ENCODE measurements around the gene AKAP17A.

Gene AKAP17A

GRCh38 chrX:1581132-1581531 is 10.3 kb upstream of the AKAP17A start:
- peak in 1 of 56 donors; percentile 20 for DNase-seq

DNA sequence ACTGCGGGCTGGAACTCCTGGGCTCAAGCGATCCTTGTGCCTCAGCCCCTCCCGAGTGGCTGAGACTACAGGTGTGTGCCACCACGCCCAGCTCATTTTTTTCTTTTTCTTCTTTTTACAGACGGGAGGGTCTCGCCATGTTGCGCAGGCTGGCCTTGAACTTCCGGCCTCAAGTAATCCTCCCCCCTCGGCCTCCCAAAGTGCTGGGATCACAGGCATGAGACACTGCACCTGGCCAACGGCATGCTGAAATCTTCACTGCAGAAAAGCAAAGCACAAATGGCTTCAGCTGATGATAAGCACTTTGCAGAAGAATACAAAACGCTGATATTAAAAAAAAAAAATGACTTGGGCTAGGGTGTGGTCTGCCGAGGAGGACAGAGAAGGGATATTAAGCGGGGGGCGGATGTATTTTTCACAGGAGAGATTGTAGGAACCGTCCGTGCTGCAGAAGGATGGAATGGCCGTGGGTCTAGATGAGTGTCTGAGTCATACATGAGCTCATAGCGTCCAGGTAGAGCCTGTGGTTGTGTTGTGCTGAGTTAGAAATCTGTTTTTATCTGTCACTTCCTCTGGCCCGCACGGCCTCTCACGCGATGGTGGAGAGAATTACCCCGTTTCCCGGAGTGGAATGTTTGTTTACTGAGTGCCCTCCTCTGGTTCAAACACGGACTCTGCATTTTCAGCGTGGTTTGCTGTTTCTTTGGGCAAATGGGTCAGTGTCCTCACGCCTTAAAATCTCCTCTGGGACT is 8.5 kb upstream of the AKAP17A start:
- no peak for DNase-seq

DNA sequence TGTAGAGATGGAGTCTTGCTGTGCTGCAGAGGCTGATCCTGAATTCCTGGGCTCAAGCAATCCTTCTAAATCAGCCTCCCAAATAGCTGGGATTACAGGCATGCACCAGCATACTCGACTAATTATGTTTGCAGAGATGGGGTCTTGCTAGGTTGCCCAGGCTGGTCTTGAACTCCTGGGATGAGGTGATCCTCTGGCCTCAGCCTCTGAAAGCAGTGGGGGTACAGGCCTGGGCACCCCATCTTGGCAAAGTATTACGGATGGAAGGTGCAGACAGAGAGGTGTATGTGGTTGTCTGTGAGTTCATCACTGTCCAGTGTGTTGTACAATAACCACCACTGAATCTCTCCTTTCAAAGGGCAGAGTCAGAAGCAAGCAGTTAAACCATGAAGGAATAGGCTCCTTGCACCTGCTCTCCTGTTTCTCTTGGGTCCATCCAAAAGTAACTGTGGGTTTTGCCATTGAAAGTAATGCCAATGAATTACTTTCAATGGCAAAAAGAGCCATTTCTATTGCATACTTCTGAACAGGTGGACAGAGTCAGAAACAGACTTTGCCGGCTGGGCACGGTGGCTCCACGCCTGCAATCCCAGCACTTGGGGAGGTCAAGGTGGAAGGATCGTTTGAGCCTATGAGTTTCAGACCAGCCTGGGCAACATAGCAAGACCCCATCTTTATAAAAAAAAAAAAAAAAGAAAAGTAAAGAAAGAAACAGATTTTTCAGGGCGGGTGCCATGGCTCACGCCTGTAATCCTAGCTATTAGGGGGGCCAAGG is 7.0 kb upstream of the AKAP17A start:
- DNase-seq: no peak

- DNase-seq: no peak
Observed at GRCh38 chrX:1587161-1587560, 4.2 kb upstream of the AKAP17A start.

GRCh38 chrX:1589356-1590130 is 1.9 kb upstream of the AKAP17A start:
- no peak for DNase-seq

DNA sequence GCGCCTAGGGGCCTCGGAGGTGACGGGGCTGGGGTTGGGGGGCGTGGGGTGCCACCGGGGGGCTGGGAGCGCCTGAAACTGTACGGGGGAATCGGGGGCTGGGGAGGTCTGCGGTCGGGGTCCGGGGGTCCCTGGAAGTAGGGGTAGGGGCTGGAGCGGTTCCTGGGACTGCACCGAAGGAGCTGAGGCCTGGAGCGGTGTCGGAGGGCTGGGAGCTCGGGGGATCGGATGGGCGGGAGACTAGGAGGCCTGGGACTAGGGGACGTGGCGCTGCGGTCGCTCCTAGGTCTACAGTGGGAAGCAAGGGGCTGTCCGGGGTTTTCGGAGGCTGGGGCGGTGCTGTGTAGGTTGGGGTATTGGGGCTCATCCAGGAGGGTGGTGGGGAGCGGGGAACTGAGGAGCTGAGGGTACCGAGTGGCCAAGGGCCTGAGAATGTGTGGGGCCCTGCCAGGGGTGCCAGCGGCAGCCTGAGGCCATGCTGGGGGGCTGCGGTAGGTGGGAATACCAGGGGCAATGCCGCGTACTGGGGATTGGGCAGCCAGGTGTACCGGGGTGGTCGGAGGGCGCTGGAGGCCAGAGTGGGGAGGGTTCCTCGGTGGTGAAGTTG is 562 bp downstream of the AKAP17A start:
- DNase-seq: peak in 1 of 56 donors; percentile 19

- DNase-seq: peak in 1 of 56 donors; percentile 1
Observed at GRCh38 chrX:1592470-1593142, 1.2 kb downstream of the AKAP17A start.

DNA sequence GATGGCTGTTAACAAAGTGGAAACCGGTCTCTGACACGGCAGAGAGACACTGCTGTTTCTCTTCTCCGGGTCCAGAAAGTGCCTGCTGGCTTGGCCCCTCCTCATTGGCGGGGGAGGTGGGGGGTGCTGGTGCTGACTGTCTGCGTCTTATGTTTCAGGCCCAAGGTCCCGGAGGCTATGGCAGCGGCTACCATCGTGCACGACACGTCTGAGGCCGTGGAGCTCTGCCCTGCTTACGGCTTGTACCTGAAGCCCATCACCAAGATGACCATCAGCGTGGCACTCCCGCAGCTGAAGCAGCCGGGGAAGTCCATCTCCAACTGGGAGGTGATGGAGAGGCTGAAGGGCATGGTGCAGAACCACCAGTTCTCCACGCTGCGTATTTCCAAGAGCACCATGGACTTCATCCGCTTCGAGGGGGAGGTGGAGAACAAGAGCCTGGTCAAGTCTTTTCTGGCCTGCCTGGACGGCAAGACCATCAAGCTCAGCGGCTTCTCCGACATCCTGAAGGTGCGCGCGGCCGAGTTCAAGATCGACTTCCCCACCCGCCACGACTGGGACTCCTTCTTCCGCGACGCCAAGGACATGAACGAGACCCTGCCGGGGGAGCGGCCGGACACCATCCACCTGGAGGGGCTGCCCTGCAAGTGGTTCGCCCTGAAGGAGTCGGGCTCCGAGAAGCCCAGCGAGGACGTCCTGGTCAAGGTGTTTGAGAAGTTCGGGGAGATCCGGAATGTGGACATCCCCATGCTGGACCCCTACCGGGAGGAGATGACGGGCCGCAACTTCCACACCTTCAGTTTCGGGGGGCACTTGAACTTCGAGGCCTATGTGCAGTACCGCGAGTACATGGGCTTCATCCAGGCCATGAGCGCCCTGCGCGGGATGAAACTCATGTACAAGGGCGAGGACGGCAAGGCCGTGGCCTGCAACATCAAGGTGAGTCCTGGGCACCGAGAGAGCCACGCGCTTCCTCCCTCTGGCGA is 2.2 kb downstream of the AKAP17A start:
- DNase-seq: no peak

DNA sequence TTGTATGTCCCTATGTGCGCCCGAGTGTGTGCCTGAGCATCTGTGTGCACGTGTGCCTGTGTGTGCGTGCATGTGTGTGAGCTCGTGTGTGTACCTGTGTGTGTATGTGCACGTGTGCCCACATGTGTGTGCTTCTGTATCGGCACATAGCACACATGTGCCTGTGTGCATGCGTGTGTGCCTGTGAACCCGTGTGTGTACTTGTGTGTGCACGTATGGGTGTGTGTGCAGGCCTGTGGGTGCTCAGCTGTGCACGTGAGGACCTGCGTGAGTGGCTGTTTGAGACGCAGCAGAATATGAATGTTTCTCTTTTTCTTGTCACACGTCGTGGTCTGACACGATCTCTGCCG is 4.3 kb downstream of the AKAP17A start:
- no peak for DNase-seq

DNA sequence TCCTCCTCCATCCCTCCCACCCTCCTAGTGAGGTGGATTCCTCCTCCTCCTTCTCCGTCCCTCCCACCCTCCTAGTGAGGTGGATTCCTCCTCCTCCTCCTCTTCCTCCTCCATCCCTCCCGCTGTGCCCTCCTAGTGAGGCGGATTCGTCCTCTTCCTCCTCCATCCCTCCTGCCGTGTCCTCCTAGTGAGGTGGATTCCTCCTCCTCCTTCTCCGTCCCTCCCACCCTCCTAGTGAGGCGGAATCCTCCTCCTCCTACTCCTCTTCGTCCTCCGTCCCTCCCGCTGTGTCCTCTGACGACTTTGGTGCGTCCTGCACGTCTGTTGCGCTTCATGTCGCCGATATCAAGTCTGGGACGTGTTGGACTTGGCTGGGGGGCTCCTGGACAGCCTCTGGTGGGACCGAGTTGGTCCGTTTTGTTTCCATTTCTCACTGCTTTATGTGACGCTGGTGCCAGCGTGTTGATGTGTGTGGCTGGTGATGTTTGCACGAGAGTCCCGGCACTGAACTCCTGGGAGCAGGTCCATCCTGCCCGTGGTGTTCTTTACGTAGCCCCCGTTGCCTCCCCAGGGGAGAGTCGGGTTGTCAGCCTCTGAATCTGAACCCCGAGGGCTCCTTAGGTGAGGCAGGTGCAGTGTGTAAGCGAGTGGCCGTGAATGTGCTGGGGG is 5.4 kb downstream of the AKAP17A start:
- peak in 1 of 56 donors; percentile 4 for DNase-seq

DNA sequence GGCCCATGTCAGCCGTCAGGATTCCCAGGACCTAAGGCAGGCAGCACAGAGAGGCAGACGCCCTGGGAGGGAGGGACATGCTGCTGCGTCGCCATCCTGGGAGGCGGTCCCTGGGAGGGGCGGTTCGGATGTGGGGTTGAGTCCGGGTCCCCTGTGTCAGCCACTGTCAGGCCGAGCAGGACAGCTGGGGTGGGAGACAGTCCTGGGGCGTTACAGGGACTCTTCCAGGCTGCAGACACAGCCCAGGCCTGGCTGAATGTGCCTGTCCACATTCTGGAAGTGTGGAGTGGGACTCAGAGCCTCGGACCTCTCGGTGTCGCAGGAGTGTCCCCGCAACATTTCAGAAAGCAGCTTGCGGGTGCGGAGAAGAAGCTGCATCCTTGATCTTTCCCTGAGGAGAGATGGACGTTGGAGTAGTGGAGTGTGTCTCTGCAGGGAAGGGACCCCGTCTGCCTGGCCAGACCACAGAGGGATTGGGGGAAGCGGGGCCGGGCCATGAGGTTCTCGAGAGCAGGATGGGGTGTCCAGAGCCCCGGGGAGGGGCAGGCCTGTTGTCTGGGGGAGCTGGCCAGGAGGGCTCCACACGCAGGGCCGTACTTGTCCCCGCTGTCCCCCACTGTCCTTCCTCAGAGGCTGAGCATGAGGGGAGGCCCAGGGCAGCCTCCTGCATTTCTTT is 6.1 kb downstream of the AKAP17A start:
- no peak for DNase-seq

- DNase-seq: no peak
Observed at GRCh38 chrX:1598021-1598875, 6.8 kb downstream of the AKAP17A start.

DNA sequence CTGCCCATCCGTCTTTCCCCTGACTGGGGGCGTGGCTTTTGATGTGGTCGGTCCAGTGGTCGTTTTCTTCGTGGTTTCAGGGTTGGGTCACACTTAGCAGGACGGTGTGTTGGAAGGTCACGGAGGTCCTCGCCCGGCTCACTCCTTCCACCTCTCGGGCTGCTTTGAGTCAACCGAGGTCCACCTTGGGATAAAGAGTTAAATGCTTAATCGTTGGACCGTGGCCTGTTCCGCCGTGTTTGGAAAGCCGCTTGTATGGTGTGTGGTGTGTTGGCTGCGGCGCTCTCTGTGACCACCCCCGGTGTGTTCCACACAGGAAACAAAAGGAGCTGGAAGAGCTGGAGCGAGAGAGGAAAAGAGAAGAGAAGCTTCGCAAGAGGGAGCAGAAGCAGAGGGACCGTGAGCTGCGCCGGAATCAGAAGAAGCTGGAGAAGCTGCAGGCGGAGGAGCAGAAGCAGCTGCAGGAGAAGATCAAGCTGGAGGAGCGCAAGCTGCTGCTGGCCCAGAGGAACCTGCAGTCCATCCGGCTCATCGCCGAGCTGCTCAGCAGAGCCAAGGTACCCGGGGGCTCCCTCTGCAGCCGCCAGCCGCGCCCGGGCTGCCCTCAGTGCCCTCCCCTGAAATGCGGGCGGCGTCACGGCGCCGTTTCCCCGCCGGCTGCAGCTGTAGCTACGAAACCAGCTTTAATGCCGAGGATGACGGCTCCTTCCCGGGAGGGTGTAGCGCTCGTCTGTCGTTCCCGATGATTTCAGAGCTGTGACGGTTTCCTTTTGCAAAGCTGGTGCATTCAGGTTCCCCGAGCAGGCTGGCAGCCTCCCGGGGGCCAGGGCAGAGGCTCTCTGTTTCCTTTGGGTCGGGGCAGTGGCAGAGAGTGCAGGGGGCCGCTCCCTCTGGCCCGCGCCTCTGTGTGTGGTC is 7.7 kb downstream of the AKAP17A start:
- DNase-seq: no peak

DNA sequence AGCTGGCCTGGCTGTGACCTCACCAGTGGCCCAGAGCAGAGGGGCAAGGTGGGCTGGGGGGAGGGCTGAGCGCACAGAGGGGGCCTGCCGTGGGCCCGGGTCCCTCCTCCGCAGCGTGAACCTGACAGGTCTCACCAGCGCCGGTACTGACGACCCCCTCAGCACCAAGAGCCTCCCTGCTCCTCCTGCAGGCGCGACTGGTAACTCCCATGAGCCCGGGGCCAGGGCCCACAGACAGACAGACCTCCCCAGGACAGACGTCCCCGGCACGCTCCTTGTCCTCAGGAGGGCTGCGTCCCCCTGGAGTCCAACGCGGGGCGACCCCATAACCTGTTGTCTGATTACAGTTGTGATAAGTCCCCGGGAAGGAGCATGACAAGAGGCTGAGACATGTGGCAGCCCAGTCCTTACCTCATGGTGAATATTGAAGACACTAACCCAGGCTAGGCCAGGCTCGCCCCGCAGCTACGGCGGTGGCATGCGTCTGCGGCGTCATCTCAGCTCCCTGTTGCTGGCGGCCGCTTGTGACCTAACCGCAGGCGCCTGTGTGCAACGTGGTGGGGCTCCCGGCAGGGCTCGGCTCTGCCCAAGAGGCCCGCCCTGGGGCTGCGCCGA is 8.5 kb downstream of the AKAP17A start:
- DNase-seq: no peak

- DNase-seq: no peak
Observed at GRCh38 chrX:1600406-1601050, 9.1 kb downstream of the AKAP17A start.

Measured in amygdala (tissue), 56 donors.